ENCODE results near the gene PHF20. TPM values are rescaled to one million over a fixed set of nuclear protein-coding genes. Genes with fewer than 3 reads are reported as not detected.
A peak's percentile ranks its signal among the peaks of the same experiment; 100 is the strongest.
"Not testable (repeated sequence)": the region's sequence is repeated elsewhere in the genome, so short reads cannot be mapped to it uniquely, and the experiment has no call there.

The PHF20 gene
- total RNA-seq, 3 donors from 2014 or later = 48.5 to 60.0 (median 59.7) TPM

- Histone ChIP-seq H3K4me1 (peaks cover 0 to 7% of the 10 kb centered on the region in 2 donors), H3K27me3 (no peaks in the 10 kb centered on the region), H3K9me3 (no peaks in the 10 kb centered on the region), H3K27ac (peak within 1 kb of the TSS; percentile 99 to 100), H3K4me3 (peak within 1 kb of the TSS; percentile 79 to 87 (median 86)), H3K36me3 (peaks cover 9% of the 10 kb centered on the region)
- DNase-seq (ENCODE audit: low spot score in 2 of 2) = peak; percentile 100
- TF ChIP-seq CTCF (IDR thresholded peaks at IDR 0.05) = peak; percentile 57 to 61 (median 58)
- TF ChIP-seq POLR2A (IDR thresholded peaks at IDR 0.05) = peak; percentile 96
- TF ChIP-seq POLR2AphosphoS5 (IDR thresholded peaks at IDR 0.05) = peak; percentile 97 to 99 (median 97)
- intact Hi-C loops (cut with DNase I; ENCODE audit: low total_unique reads) = no loop called here
Observed at GRCh38 chr20:35741892-35742740, 29.7 kb upstream of the PHF20 start, which contains the start of gene RBM39. Gene RBM39 (minus strand): TSS chr20:35742260. CDS start chr20:35740874, 1,386 bp downstream.

DNA sequence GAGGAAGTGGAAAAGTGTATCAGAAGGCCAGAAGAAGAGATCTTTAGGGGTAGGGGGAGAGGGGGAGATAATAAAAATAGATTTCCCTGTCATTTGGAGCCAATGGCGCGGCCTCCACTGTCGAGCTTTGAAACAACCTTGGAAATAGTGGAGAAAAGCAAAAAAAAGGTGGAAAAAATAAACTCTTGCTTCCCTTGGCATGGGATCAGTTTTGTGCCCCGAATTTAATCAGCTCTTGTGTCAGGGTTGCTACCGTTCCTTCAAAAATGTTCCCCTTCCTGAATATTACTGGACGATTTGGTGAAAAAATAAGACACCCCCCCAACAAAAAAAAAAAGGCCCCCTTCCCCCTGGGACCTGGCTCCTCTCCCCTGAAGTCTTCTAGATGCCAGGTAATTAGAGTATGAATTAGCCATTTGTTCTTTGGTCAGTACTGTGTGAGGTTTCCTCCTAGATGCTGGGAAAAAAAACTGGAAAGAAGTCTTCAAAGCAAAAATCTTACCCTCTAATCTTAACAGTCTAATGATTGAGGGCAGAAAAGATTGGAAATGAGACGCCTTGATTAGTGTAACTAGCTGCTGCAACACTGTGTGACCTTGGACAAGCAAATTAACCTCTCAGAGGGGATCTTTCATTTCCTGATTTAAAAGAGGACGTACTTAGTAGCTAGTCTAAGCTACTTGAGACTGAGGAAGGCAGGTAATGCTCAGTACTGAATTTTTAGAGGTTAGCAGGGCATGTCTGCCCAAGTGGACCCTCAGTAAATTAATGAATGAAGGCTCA is 28.9 kb upstream of the PHF20 start:
- peaks cover 9% of the 10 kb centered on the region for H3K36me3 ChIP-seq
- peaks cover 0 to 7% of the 10 kb centered on the region in 2 donors for H3K4me1 ChIP-seq
- peak overlapping the region; percentile 99 to 100 for H3K27ac ChIP-seq
- no peaks in the 10 kb centered on the region for H3K9me3 ChIP-seq
- peak in 1 of 3 donors; percentile 4 for TF ChIP-seq CTCF (IDR thresholded peaks at IDR 0.05)
- TF ChIP-seq POLR2AphosphoS5 (IDR thresholded peaks at IDR 0.05) = no peak
- intact Hi-C loops (cut with DNase I; ENCODE audit: low total_unique reads) = no loop called here
- H3K27me3 ChIP-seq = no peaks in the 10 kb centered on the region
- peak overlapping the region; percentile 79 to 87 (median 86) for H3K4me3 ChIP-seq
- no peak for DNase-seq (ENCODE audit: low spot score in 2 of 2)

DNA sequence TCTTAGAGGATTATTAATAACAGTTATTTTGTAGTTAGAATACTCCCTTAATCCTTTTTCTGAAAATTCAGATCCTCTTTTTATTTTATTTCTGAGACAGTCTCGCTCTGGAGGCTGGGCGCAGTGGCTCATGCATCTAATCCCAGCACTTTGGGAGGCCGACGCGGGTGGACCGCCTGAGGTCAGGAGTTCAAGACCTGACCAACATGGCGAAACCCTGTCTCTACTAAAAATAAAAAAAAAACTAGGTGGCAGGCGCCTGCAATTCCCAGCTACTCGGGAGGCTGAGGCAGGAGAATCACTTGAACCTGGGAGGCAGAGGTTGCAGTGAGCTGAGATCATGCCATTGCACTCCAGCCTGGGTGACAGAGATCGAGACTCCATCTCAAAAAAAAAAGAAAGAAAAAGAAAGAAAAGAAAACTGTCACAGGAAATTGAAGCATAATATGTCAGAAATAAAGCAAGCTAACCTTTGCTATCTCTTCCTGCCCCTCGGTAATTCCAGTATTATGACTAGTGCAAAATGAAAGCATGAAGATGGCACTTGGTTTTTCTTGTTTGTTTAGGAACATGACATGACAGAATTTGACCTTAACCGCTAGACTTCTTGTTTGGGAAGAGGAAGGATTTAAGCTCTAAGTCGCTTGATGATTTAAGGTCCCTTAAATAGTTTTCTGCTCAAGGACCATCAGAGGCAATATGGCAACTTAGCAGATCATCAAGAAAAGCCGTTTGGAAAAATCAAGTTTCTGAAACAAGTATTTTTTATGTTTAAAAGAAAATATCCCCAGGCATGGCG is 27.9 kb upstream of the PHF20 start:
- Histone ChIP-seq H3K4me1 (no peaks in the 10 kb centered on the region), H3K27me3 (no peaks in the 10 kb centered on the region), H3K9me3 (no peaks in the 10 kb centered on the region), H3K4me3 (no peak overlapping the region), H3K27ac (peak overlapping the region; percentile 99 to 100), H3K36me3 (peaks cover 1% of the 10 kb centered on the region)
- intact Hi-C loops (cut with DNase I; ENCODE audit: low total_unique reads) = no loop called here
- DNase-seq (ENCODE audit: low spot score in 2 of 2) = peak in 1 of 2 donors; percentile 17
- TF ChIP-seq POLR2A (IDR thresholded peaks at IDR 0.05) = no peak

DNA sequence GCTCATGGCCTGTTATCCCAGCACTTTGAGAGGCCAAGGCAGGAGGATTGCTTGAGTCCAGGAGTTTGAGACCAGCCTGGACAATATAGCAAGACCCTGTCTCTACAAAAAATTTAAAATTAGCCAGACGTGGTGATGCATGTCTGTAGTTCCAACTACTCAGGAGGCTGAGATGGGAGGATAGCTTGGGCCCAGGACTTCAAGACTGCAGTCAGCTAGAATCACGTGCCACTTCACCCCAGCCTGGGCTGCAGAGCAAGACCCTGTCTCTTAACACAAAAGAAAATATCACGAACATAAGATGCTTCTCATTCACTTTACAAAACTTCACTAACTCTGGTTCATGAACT is 27.3 kb upstream of the PHF20 start:
- H3K9me3 ChIP-seq; H3K4me3 ChIP-seq; H3K27ac ChIP-seq; H3K36me3 ChIP-seq; H3K4me1 ChIP-seq; H3K27me3 ChIP-seq; intact Hi-C loops (cut with DNase I; ENCODE audit: low total_unique reads): not testable (repeated sequence)
- DNase-seq (ENCODE audit: low spot score in 2 of 2) = peak in 1 of 2 donors; percentile 15

DNA sequence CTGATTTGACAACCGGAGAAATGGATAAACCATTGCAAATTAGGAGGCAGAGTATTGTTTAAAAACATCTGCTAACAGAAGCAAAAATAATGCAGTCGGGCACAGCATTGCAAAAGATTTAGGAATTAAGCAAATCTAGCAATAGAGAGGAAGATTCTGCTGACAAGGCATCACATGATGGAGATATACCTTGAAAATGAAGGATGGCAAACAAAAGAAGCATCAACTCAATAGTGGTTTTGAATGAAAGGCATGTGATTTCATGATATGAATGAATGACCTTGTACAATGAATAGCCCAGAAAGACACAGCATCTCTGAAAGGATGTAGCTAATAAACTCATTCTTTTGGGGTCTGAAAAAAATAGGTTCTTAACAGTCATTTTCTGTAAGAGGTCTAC is 21.2 kb upstream of the PHF20 start:
- no peak for DNase-seq (ENCODE audit: low spot score in 2 of 2)
- no peak overlapping the region for H3K4me3 ChIP-seq
- H3K36me3 ChIP-seq = no peaks in the 10 kb centered on the region
- no peaks in the 10 kb centered on the region for H3K27me3 ChIP-seq
- TF ChIP-seq POLR2A (IDR thresholded peaks at IDR 0.05) (no peak), POLR2AphosphoS5 (IDR thresholded peaks at IDR 0.05) (no peak), CTCF (IDR thresholded peaks at IDR 0.05) (no peak)
- intact Hi-C loops (cut with DNase I; ENCODE audit: low total_unique reads) = no loop called here
- no peaks in the 10 kb centered on the region for H3K4me1 ChIP-seq
- no peaks in the 10 kb centered on the region for H3K9me3 ChIP-seq
- no peak overlapping the region for H3K27ac ChIP-seq

Data from breast epithelium (tissue), 4 donors.